Suppressor macrophage treated with lipopolysaccharide for 4 hours (primary cell): ENCODE data around the gene PARP14.
"Not testable (repeated sequence)": the region's sequence is repeated elsewhere in the genome, so short reads cannot be mapped to it uniquely, and the experiment has no call there.

Experiments used
- DNase-seq: peaks from one replicate; pipeline ENCODE4 v3.0.0-alpha.2; 2020

The PARP14 gene

GRCh38 chr3:122719273-122719921 lies 38.8 kb downstream of the PARP14 start:
- no peak for DNase-seq

- DNase-seq = no peak
Measured at GRCh38 chr3:122725106-122725505, 44.5 kb downstream of the PARP14 start.

- DNase-seq = peak; percentile 33
Measured at GRCh38 chr3:122727294-122727693, 46.7 kb downstream of the PARP14 start.

GRCh38 chr3:122727766-122728165 lies 47.1 kb downstream of the PARP14 start:
- no peak for DNase-seq

GRCh38 chr3:122728186-122728585 lies 47.5 kb downstream of the PARP14 start:
- DNase-seq = no peak

- no peak for DNase-seq
Measured at GRCh38 chr3:122728756-122729514, 48.3 kb downstream of the PARP14 start.

- no peak for DNase-seq
Measured at GRCh38 chr3:122730240-122730639, 49.6 kb downstream of the PARP14 start.

- not testable (repeated sequence) for DNase-seq
Measured at GRCh38 chr3:122732682-122733525, 52.3 kb downstream of the PARP14 start.

GRCh38 chr3:122739172-122739571 lies 58.5 kb downstream of the PARP14 start:
- DNase-seq = no peak

GRCh38 chr3:122742234-122742633 lies 61.6 kb downstream of the PARP14 start:
- no peak for DNase-seq

GRCh38 chr3:122743581-122744120 lies 63.0 kb downstream of the PARP14 start:
- no peak for DNase-seq

- peak; percentile 83 for DNase-seq
Measured at GRCh38 chr3:122745369-122746021, 64.9 kb downstream of the PARP14 start.

- not testable (repeated sequence) for DNase-seq
Measured at GRCh38 chr3:122747295-122747694, 66.7 kb downstream of the PARP14 start.

- no peak for DNase-seq
Measured at GRCh38 chr3:122748347-122748746, 67.7 kb downstream of the PARP14 start.

- DNase-seq = peak; percentile 62
Measured at GRCh38 chr3:122754929-122755328, 74.3 kb downstream of the PARP14 start.

- DNase-seq = no peak
Measured at GRCh38 chr3:122755491-122755890, 74.9 kb downstream of the PARP14 start.

GRCh38 chr3:122758877-122759560 lies 78.4 kb downstream of the PARP14 start:
- DNase-seq = peak; percentile 67

GRCh38 chr3:122760453-122761271 lies 80.0 kb downstream of the PARP14 start:
- DNase-seq = no peak

GRCh38 chr3:122766430-122766829 lies 85.8 kb downstream of the PARP14 start:
- DNase-seq = no peak

- DNase-seq = peak; percentile 73
Measured at GRCh38 chr3:122767540-122768372, 87.1 kb downstream of the PARP14 start.
